Breast epithelium (tissue), 4 donors: ENCODE measurements around the gene KLHL10. TPM values are rescaled to one million over a fixed set of nuclear protein-coding genes. Genes with fewer than 3 reads are reported as not detected.

Source experiments
- DNase-seq, 2 donors: peaks; one replicate each; pipeline ENCODE4 v3.0.0-alpha.2; 2019; ENCODE audit warnings: low spot score in 2 of 2
- H3K27ac ChIP-seq, 2 donors: fragments of 200-600 bp; sonication (generic) in 1 of 2; one replicate each; pipeline ENCODE4 v1.5.1; 2016 to 2019; ENCODE audit warnings: mild to moderate bottlenecking in 1 of 2
- H3K27me3 ChIP-seq, 2 donors: fragments of 200-600 bp; sonication (generic) in 1 of 2; one replicate each; pipeline versions ENCODE4 v1.5.1 to v1.6.0; 2017 to 2019; ENCODE audit warnings: control low read depth in 1 of 2, mild to moderate bottlenecking in 1 of 2
- H3K36me3 ChIP-seq: fragments of 200-600 bp; one replicate; pipeline ENCODE4 v1.5.1; 2019
- H3K4me1 ChIP-seq, 2 donors: fragments of 200-600 bp; sonication (generic); one replicate each; pipeline ENCODE4 v1.5.1; 2016 to 2019; ENCODE audit warnings: control low read depth in 1 of 2
- H3K4me3 ChIP-seq, 3 donors: fragments of 200-600 bp; sonication (generic); 1 replicate in 2 of 3; 2 replicates in 1 of 3; pipeline ENCODE4 v1.5.1; 2016 to 2019; ENCODE audit warnings: mild to moderate bottlenecking in 3 of 3, moderate library complexity in 2 of 3
- H3K9me3 ChIP-seq, 2 donors: fragments of 200-600 bp; sonication (generic) in 1 of 2; one replicate each; pipeline ENCODE4 v1.5.1; 2016 to 2019; ENCODE audit warnings: control low read depth in 1 of 2
- POLR2A ChIP-seq: fragments of 450-650 bp; IDR thresholded peaks from one replicate; pipeline ENCODE4 v1.6.1; 2016; ENCODE audit warnings: antibody characterized with exemption, mild to moderate bottlenecking, moderate library complexity
- POLR2AphosphoS5 ChIP-seq, 3 donors: sonication (generic); formaldehyde crosslinking; IDR thresholded peaks; one replicate each; pipeline ENCODE4 v1.6.1; 2017; ENCODE audit warnings: antibody characterized with exemption in 3 of 3
- intact Hi-C: fragments of 100-400 bp; cut with DNase I; formaldehyde crosslinking; loops from one replicate; pipeline ENCODE4 v1.15.1; 2023; ENCODE audit warnings: low total_unique reads
- total RNA-seq, 3 donors: library from RNA; depleted of rRNA; stranded (reverse); fragments of >200 nt; gene quantifications; one replicate each; pipeline ENCODE4 v1.1.0, GENCODE V29; 2016
- TF ChIP-seq, protein P1 (sequence below), 3 donors: fragments of 450-650 bp; IDR thresholded peaks; one replicate each; pipeline ENCODE4 v1.5.1; 2016 to 2017; ENCODE audit warnings: antibody characterized with exemption in 3 of 3, mild to moderate bottlenecking in 3 of 3, moderate library complexity in 3 of 3

KLHL10 gene
- total RNA-seq, 3 donors from 2014 or later: 0.80 to 0.88 TPM; not detected in 1

DNA sequence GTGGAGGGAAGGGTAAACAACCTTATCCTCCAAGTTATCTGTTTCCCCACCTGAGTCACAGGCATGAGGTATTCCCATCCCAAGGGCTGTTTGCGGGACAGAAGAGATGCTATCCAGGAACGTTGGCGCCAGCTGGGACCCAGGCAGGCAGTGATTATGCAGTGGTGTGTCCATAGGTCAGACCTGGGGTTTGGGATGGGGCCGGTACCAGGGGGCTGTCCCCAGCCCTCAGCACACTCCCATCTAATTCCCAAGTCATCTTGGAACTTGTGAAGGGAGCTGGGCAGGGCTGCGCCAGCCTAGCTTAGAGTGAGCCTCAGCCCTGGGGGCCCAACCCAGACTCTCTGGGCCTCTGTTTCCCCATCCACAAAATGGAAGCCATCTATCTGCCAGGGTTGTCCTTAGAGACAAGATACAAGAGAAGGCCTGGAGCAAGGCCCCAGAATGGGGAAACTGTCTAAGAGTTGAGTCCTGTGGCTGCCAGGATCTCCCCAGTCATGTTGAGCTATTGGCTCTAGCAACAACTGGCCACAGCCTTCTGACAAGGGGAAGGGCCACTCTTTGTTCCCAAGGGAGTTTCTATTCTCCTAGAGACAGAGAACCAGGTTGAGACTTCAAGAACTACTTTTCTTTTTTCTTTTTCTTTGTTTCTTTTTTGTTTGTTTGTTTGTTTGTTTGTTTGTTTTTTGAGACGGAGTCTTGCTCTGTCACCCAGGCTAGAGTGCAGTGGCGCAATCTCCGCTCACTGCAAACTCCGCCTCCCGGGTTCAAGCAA is 41.3 kb upstream of the KLHL10 start:
- Histone ChIP-seq H3K27ac (peak overlapping the region; percentile 25 to 38), H3K36me3 (no peaks in the 10 kb centered on the region), H3K4me3 (no peak overlapping the region), H3K9me3 (no peaks in the 10 kb centered on the region), H3K27me3 (no peaks in the 10 kb centered on the region), H3K4me1 (peaks cover 10 to 21% of the 10 kb centered on the region in 2 donors)
- DNase-seq: no peak
- TF ChIP-seq POLR2AphosphoS5 (IDR thresholded peaks at IDR 0.05): no peak
- TF ChIP-seq, protein P1, sequence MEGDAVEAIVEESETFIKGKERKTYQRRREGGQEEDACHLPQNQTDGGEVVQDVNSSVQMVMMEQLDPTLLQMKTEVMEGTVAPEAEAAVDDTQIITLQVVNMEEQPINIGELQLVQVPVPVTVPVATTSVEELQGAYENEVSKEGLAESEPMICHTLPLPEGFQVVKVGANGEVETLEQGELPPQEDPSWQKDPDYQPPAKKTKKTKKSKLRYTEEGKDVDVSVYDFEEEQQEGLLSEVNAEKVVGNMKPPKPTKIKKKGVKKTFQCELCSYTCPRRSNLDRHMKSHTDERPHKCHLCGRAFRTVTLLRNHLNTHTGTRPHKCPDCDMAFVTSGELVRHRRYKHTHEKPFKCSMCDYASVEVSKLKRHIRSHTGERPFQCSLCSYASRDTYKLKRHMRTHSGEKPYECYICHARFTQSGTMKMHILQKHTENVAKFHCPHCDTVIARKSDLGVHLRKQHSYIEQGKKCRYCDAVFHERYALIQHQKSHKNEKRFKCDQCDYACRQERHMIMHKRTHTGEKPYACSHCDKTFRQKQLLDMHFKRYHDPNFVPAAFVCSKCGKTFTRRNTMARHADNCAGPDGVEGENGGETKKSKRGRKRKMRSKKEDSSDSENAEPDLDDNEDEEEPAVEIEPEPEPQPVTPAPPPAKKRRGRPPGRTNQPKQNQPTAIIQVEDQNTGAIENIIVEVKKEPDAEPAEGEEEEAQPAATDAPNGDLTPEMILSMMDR (IDR thresholded peaks at IDR 0.05): no peak
- no peak for TF ChIP-seq POLR2A
- intact Hi-C loops: no loop called here

DNA sequence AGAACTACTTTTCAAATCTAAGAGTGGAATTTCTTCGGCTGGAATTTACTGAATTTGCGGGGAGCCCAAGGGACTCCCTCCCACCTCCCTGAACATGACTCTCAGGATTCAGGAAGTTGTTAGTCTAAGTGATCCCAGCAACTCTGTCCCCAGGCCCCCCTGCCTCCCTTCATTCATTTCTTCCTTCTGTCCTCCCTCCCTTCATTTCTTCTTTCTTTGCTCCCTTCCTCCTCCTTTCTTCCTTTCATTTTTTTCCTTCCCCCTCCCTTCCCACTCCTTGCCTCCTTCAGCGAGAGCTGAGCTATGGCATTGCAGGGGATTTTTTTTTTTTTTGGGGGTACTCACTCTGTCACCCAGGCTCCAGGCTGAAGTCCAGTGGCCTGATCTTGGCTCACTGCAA is 40.2 kb upstream of the KLHL10 start:
- Histone ChIP-seq H3K27ac (no peak overlapping the region), H3K4me3 (no peak overlapping the region), H3K4me1 (peaks cover 8 to 18% of the 10 kb centered on the region in 2 donors), H3K36me3 (no peaks in the 10 kb centered on the region), H3K9me3 (no peaks in the 10 kb centered on the region), H3K27me3 (no peaks in the 10 kb centered on the region)
- intact Hi-C loops: no loop called here
- no peak for DNase-seq
- TF ChIP-seq POLR2AphosphoS5 (IDR thresholded peaks at IDR 0.05) (no peak), POLR2A (no peak)
- TF ChIP-seq, protein P1 (IDR thresholded peaks at IDR 0.05): no peak

DNA sequence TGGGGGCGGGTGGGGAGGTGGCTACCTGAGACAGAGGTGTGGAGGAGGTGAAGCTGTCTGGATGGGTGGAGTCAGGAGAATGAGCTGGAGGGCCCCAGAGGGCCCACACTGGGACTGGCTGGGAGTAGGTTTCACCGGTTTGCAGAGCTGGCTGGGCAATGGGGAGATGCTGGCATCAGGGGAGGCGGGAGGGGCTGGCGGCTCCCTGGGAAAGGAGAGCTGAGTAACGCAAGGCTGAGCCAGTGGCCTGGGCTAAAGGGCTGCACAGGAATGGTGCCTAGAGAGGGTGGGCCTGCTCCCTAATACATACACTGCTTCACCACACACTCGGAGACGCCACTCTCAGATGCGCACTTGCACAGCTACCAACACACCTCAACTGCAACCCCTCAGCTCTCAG is 38.3 kb upstream of the KLHL10 start:
- TF ChIP-seq POLR2A: no peak
- Histone ChIP-seq H3K9me3 (no peaks in the 10 kb centered on the region), H3K27me3 (no peaks in the 10 kb centered on the region), H3K27ac (no peak overlapping the region), H3K4me3 (no peak overlapping the region), H3K36me3 (no peaks in the 10 kb centered on the region), H3K4me1 (peaks cover 4 to 5% of the 10 kb centered on the region in 2 donors)
- no peak for DNase-seq
- intact Hi-C loops: no loop called here

DNA sequence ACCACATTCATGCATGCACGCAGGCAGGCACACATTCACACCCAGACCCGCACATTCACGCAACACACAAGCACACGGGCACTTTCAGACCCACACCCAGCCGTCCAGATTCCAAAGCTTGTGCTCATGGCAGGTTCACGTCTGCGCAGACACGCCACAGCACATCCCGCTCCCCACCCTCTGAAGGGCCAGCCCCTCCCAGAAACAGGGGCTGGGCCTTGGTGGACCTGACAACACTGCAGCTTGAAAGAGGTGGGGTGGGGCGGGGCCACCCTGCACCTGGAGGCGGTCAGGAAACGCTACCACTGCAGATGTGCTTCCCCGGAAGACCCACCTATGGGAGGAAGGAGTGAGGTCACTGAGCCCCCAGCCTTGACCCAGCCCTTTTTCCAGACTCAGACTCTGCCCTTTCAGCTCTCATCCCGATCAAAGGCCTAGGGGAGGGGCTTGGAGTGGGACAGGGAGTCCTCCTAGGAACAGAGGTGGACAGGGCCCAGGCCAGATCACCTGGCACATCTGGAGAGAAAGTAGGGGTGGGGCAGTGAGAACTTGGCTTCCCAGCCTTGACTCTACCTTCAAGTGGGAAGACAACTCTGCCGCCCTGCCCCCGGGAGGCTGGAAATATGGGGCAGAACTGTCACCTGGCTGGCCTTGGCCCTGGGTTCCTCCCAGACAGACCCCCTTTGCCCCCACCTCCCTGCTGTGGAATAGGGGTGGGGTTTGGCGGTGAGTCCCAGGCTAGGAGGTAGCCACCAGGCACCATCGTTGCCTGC is 36.8 kb upstream of the KLHL10 start:
- peak in 1 of 2 donors; percentile 91 for DNase-seq
- Histone ChIP-seq H3K4me1 (peaks cover 4 to 5% of the 10 kb centered on the region in 2 donors), H3K36me3 (no peaks in the 10 kb centered on the region), H3K9me3 (no peaks in the 10 kb centered on the region), H3K27ac (peak overlapping the region; percentile 76 to 80), H3K27me3 (no peaks in the 10 kb centered on the region), H3K4me3 (peak overlapping the region in 2 of 3 donors; percentile 26 to 54)
- TF ChIP-seq, protein P1 (IDR thresholded peaks at IDR 0.05): no peak
- no peak for TF ChIP-seq POLR2AphosphoS5 (IDR thresholded peaks at IDR 0.05)
- TF ChIP-seq POLR2A: no peak
- intact Hi-C loops: loop anchor here (5.0 kb wide), 2 partner anchors 63 to 1853 kb away; no protein-coding TSS in a partner anchor

DNA sequence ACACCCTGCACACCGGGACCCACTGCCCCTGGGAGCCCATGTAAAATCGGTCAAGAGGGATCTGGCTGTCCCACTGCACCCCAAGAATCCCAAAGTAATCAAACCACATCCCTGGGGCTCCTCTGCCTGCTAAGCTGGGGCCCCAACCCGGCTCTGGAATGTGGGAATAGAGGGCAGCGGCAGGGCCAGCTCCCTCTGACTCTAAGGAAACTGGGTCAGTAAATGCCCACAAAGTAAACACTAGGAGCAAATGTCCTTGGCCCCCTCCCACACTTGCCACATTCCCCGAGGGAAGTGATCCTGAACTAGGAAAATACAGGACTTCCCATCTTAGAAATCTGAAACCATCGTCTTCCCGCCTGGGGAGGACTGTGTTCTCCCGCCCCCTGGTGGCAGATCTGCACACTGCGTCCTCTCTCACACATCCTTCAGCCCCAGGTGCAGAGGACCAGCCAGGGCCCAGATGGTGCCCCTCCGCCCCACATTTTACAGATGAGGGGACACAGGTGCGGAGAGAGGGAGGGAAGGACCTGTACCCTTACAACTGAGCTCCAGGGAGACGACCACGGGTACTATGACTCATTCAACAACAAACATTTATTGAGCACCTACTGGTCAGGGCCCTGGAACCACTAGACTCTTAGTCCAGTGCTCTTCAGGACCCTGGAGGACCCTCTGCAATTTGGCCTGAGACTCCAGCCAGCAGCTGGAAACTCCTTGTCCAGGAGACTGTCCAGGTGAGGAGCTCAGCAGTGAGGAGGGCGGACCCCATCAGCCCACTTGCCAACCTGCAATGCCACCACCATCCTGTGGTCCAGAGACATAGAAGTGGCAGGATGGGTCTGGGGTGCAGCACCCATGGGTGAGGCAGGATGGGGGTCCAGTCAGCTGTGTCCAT is 36.0 kb upstream of the KLHL10 start:
- H3K27me3 ChIP-seq: no peaks in the 10 kb centered on the region
- no peaks in the 10 kb centered on the region for H3K36me3 ChIP-seq
- H3K4me1 ChIP-seq: peaks cover 4 to 5% of the 10 kb centered on the region in 2 donors
- peak; percentile 80 to 89 for DNase-seq
- intact Hi-C loops: loop anchor here (5.0 kb wide), 2 partner anchors 64 to 1854 kb away; no protein-coding TSS in a partner anchor
- peak overlapping the region; percentile 76 to 80 for H3K27ac ChIP-seq
- H3K9me3 ChIP-seq: no peaks in the 10 kb centered on the region
- TF ChIP-seq POLR2A (no peak), POLR2AphosphoS5 (IDR thresholded peaks at IDR 0.05) (peak; percentile 39 to 70 (median 51))
- TF ChIP-seq, protein P1 (IDR thresholded peaks at IDR 0.05): peak; percentile 98 to 99 (median 99)
- H3K4me3 ChIP-seq: peak overlapping the region in 2 of 3 donors; percentile 26 to 54
